ENCODE measurements around the gene GMCL2. TPM values are rescaled to one million over a fixed set of nuclear protein-coding genes. Genes with fewer than 3 reads are reported as not detected.

Gene GMCL2
- total and polyA plus RNA-seq, 2 experiments from 2014 or later = 0.07 TPM; not detected in 1

GRCh38 chr5:178235588-178235974 lies 48.4 kb upstream of the GMCL2 start (continued):
- no peak for TF ChIP-seq REST (IDR thresholded peaks at IDR 0.05; ENCODE audit: unreplicated experiment)
- TF ChIP-seq EZH2phosphoT487 (IDR thresholded peaks at IDR 0.05; ENCODE audit: unreplicated experiment) = no peak
- TF ChIP-seq CREB1 (CRISPR knock-in tag; IDR thresholded peaks at IDR 0.05; ENCODE audit: low read depth) = no peak
- TF ChIP-seq ZNF114 (CRISPR knock-in tag; IDR thresholded peaks at IDR 0.05) = no peak
- no peak for TF ChIP-seq EZH2 (IDR thresholded peaks at IDR 0.05; ENCODE audit: low read depth, unreplicated experiment)
- no peak for TF ChIP-seq POLR2AphosphoS5 (IDR thresholded peaks at IDR 0.05; ENCODE audit: low read depth)
- no peak for TF ChIP-seq CTCF (conservative IDR thresholded peaks at IDR 0.05; ENCODE audit: low read depth in 2 of 2)

GRCh38 chr5:178234750-178235587 lies 47.8 kb upstream of the GMCL2 start:
- H3F3A ChIP-seq (replicated peaks; ENCODE audit: low read depth) = peaks cover 13% of the 10 kb centered on the region
- peaks cover 32% of the 10 kb centered on the region for H3K27me3 Mint-ChIP-seq (ENCODE audit: insufficient read depth, low read depth, poor library complexity)
- ATAC-seq (peak; percentile 37), DNase-seq (ENCODE audit: low spot score) (peak; percentile 91)
- H3K27me3 ChIP-seq (ENCODE audit: insufficient read depth) = no peaks in the 10 kb centered on the region
- H3K9me3 Mint-ChIP-seq = no peaks in the 10 kb centered on the region; the same call in 2 of the 3 replicates
- H2AFZ ChIP-seq = 0 out of 2 replicates have a peak overlapping the region, but pooled peaks have one; percentile 8
- H3K27ac ChIP-seq (ENCODE audit: low read depth) = no peak overlapping the region
- no peaks in the 10 kb centered on the region for H4K20me1 ChIP-seq (replicated peaks; ENCODE audit: insufficient read depth)
- no peak overlapping the region; the same call in 2 of the 3 replicates for H3K4me3 Mint-ChIP-seq
- H3K4me2 ChIP-seq = no peak overlapping the region
- H3K4me1 ChIP-seq (ENCODE audit: insufficient read depth) = peaks cover 9% of the 10 kb centered on the region; the same call in 1 of the 2 replicates
- no peak overlapping the region; the same call in 1 of the 2 replicates for H3K27ac Mint-ChIP-seq
- H3K9me2 ChIP-seq (ENCODE audit: insufficient read depth) = no peaks in the 10 kb centered on the region
- H3K4me1 Mint-ChIP-seq = peaks cover 28% of the 10 kb centered on the region
- H3K36me3 ChIP-seq (ENCODE audit: insufficient read depth) = no peaks in the 10 kb centered on the region
- H3K36me3 Mint-ChIP-seq (ENCODE audit: low read depth) = peaks cover 15% of the 10 kb centered on the region
- no peak overlapping the region for H3K4me3 ChIP-seq
- peaks cover 13% of the 10 kb centered on the region; the same call in 1 of the 2 replicates for H3K79me2 ChIP-seq (replicated peaks; ENCODE audit: insufficient read depth)
- no peak for TF ChIP-seq ZNF114 (CRISPR knock-in tag; IDR thresholded peaks at IDR 0.05)
- no peak for TF ChIP-seq STAT1 (IDR thresholded peaks at IDR 0.05; ENCODE audit: unreplicated experiment)
- TF ChIP-seq ZNF331 (CRISPR knock-in tag; IDR thresholded peaks at IDR 0.05; ENCODE audit: low read depth) = no peak
- TF ChIP-seq JUNB (IDR thresholded peaks at IDR 0.05; ENCODE audit: unreplicated experiment) = no peak
- TF ChIP-seq CREB1 (CRISPR knock-in tag; IDR thresholded peaks at IDR 0.05; ENCODE audit: low read depth) = 0 out of 2 replicates have a peak, but pooled peaks have one; percentile 8
- TF ChIP-seq NANOG (IDR thresholded peaks at IDR 0.05; ENCODE audit: borderline replicate concordance) = no peak
- TF ChIP-seq ZNF462 (CRISPR knock-in tag; IDR thresholded peaks at IDR 0.05) = no peak

Measured in GM23338 (cell line).